Stimulated activated naive CD4-positive, alpha-beta T cell treated with Interleukin-2 at 50 U/mL for 16 hours (primary cell): ENCODE data around the gene HIP1.
"Not testable (repeated sequence)": the region's sequence is repeated elsewhere in the genome, so short reads cannot be mapped to it uniquely, and the experiment has no call there.

Experiments
- DNase-seq: peaks from one replicate; lab custom pipeline; 2025; lab: John Stamatoyannopoulos, UW

Gene HIP1

DNA sequence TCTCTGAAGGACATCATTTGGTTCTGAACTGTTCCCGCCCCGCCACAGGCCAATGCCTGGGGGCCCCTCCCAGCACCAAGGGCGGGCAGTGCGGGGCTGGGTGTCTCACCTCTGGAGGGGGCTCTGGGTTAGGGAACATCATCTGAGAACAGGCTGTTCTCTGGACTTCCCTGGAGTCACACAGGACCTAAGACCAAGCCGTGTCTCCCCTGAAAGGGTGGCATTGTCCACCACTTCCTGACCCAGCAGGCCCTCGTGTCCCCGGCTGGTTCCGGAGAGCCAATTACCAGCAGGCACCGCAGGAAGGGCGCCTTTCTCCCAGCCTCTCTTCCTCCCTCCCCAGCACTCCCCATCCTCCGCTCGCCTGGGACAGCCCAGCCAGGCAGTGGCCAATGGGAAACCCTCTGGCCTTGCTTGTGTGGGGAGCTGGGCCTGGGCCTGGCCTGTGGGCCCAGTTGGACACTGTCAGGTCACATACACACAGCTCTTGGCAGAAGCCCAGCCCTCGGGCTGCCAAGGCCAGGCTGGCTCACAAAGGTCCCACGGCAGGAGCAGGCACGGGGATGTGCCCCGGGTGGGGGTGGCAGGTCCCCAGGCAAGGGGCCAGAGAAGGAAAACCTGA is 127.1 kb downstream of the HIP1 start:
- DNase-seq, result no peak

DNA sequence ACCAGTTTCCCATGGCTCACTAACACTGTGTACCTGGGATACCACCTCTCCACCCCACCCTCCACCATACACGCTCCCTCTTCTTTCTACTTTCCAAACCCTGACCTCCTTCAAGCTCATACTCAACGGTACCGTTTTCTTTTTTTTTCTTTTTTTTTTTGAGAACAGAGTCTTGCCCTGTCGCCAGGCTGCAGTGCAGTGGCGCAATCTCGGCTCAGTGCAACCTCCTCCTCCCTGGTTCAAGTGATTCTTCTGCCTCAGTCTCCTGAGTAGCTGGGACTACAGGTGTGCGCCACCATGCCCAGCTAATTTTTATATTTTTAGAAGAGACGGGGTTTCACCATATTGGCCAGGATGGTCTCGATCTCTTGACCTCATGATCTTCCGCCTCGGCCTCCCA is 129.3 kb downstream of the HIP1 start:
- not testable (repeated sequence) for DNase-seq

DNA sequence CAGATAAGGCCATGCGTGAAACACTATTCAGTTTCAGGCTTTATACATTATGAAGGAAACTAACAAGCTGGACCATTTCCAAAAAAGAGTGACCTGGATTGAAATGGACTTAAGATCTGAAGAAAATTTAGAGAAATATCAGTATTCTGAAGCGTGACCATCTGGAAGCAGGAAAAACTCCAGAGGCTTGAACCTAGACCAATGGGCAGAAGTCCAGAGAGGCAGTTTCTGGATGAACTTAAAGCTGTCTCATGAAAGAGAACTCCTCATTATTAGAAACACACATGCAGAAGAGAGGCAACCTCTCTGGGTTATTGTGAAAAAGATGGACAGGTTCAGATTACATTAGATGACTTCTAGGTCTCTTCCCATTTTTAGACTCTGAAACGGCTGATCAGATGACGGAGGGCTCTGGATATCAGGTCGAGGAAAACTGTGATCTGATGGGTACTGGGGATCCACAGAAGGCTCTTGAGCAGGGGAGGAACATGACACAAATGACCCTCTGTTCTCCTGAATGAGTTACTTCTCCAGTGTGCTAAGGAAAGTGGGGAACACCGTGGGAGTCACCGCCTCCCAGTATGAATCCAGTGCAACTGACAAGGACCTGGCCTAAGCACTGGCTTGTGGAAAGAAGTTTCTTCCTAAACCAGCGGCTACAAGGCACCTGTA is 130.2 kb downstream of the HIP1 start:
- DNase-seq, result no peak

DNA sequence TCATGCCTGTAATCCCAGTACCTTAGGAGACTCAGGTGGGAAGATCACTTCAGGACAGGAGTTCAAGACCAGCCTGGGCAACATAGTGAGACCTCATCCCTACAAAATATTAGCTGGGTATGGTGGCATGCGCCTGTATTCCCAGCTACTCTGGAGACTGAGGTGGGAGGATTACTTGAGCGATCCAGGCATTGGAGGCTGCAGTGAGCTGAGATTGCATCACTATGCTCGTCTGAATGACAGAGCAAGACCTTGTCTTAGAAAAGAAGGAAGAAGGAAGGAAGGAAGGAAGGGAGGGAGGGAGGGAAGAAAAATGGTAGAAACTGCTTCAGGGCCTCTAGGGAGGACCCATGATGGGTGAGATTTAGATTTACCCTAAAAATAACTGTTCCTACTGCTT is 134.3 kb downstream of the HIP1 start:
- no peak for DNase-seq

GRCh38 chr7:75602831-75603230 is 135.9 kb downstream of the HIP1 start:
- DNase-seq, result not testable (repeated sequence)

DNA sequence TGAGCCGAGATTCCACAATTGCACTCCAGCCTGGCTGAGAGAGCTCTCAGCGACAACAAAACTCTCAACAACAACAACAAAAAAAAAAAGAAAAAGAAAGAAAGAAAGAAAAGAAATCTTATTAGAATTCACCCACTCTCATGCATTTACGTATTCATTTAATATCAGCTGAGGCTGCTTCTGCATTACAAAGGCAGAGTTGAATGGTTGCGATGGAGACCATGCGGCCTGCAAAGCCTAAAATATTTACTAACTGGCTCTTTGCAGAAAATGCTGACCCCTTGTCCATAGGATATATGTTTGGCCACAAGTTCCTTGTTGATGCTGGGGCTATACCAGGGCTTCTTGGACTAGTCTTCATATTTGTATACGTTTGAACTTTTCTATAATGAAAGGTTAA is 137.2 kb downstream of the HIP1 start:
- DNase-seq, result no peak

DNA sequence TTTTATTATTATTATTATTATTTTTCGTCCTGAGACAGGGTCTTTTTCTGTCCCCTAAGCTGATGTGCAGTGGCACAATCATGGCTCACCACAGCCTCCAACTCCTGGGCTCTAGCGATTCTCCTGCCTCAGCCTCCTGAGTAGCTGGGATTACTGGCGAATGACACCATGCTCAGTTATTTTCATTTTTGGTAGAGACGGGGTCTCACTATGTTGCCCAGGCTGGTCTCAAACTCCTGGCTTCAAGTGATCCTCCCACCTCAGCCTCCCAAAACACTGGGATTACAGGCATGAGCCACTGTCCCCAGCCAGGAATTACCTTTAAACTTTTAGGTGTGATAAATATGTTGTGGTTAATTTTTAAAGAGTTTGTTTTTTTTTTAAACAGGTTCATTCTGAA is 138.0 kb downstream of the HIP1 start:
- not testable (repeated sequence) for DNase-seq

DNA sequence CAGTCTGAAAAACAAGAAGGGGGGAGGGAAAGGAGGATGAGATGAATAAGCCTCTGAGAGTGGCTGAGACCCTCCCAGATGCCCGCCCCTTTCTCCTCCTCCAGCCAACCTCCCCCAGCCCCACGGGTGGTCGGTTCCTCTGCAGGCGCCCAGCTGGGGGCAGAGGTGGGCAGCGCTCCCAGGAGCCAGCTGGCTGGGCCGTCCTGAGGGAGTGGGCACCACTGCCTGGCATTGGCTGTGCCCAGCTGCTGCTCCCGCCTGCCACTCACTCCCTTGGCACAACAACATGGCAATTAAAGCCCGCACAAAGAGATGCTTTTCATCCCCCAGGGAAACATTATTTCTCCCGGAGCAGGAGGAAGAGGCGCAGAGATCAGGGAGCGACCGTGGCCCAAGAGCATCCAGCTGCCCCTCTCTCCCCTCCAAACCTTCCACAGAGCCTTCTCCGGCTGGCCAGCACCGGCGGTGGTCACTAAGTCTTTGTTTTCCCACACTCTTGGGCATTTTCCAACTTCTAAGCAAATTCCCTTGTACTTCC is 139.4 kb downstream of the HIP1 start:
- no peak for DNase-seq

DNA sequence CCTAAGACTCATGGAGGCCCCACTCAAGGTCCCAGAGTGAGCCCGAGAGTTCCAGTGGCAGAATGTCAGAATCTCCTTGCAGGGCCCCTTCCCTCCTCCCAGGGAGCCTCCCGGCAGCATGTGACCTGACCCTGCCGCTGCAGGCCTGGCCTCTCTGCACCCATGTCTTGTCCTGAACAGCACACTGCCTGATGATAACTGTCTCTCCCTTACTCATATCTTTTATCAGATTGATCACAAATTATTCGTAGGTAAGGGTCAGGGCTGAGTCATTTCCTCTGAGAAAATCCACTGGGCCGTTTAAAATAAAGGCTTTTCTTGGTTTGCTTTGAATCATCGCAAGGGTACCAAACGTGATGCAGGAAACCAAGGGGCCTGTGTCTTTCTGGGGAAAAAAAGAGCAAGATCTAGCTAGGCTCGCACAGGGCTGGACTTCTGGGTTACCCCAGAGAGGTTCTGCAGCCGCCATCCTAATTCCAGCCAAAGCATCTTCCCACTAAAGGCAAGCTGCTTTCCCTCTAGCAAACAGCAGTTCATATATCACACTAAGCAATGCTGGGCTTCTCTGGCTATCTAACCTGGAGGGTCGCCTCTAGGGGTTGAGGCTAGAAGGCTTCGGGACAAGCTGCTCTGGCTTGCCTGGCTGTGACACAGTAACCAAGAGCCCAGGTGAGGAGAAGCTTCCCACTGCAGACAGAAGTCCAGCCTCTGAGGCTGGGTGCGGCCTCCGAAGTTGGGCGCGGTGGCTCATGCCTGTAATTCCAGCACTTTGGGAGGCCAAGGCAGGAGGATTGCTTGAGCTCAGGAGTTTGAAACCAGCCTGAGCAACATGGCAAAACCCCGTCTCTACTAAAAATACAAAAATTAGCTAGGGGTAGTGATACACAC is 141.8 kb downstream of the HIP1 start:
- DNase-seq, result no peak

GRCh38 chr7:75595766-75596165 is 143.0 kb downstream of the HIP1 start:
- no peak for DNase-seq

GRCh38 chr7:75593500-75594184 is 145.1 kb downstream of the HIP1 start:
- not testable (repeated sequence) for DNase-seq

DNA sequence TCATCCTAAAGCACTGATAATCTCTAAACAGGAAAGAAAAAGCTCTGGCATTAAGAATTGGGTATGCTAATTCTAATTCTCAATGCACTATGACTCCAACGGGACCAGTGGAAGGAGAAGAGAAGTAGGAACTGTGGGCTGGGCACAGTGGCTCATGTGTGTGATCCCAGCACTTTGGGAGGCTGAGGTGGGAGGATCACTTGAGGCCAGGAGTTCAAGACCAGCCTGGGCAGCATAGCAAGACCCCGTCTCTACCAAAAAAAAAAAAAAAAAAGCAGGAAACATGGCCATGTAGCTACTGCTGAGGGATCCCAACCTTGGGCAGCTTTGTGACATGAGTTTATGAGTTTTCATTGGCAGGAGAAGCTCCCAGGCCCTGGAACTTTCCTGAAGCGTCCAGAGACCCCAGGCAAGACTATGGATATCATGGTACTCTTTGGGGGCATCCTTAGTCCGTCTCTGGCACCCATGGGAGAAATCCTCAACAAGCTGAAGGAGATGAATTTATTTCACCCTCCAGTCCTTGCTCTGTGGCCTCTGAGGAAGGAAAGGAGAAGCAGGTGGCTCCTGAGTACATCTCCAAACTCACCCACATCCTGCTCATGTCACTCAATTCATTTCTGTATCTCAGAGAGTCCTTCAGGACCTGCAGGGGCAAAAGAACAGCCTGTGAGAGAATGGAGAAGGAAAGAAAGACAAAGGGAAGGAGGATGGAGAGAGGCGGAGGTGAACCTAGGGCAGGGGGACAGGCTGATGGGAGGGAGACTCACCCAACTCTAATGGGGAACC is 147.1 kb downstream of the HIP1 start:
- no peak for DNase-seq

DNA sequence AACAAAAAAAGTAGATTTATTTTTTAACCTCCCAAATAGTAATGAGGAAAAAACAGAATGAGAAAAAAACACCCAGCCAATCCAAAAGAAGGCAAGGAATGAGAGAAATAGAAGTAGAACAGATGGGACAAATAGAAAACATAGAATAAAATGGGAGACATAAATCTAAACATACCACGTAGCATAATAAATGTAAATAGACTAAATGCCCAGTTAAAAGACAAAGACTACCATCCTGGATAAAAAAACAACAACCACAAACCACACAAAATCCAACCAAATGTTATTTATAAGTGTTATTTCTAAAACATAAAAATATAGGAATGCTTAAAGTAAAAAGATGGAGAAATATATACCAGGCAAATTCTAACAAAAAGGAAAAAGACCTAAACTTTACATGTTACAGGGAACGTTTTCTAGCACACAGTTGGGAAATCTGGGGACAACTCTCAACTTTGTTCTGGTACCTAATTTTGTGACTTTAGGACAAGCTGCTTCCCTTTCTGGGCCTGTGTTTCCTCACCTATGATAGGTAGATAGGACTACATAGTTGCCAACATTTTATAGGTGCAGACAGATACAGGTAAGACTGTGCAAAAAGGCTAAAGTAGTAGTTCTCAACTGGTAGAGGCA is 148.3 kb downstream of the HIP1 start:
- no peak for DNase-seq

DNA sequence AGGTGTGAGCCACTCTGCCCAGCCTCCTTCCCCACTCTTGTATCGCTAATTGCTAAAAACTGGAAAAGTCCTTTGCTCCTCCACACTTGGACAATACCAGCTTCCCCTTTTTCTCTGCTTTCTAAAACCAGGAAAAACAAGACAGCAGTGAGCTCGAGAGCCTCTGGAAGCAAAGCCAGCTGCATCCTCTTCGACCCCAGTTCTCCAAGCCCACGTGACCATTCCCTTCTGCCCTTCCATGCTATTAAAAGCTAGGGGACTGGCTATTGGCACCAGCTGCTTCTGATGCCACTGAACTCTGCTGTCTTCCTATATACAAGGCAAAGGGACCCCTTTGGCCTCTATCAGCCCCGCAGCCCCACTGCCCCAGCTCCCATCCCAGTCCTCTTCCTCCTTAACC is 154.4 kb downstream of the HIP1 start:
- no peak for DNase-seq

DNA sequence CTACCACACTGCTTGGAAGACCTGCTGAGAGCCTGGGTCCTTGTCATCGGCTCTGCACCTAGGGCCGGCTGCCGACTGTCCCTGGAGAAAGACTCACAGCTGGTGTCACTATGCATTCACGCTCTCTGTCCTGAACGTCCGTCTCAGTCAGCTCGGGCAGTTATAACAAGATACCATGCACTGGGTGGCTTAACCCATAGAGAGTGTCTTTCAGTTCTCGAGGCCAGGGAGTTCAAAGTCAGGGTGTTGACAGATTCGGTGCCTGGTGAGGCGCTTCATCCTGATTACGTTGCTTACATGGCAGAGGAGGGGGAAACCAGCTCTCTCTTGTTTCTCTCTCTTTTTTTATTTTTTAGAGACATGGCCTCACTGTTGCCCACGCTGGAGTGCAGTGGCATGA is 155.5 kb downstream of the HIP1 start:
- DNase-seq, result no peak

DNA sequence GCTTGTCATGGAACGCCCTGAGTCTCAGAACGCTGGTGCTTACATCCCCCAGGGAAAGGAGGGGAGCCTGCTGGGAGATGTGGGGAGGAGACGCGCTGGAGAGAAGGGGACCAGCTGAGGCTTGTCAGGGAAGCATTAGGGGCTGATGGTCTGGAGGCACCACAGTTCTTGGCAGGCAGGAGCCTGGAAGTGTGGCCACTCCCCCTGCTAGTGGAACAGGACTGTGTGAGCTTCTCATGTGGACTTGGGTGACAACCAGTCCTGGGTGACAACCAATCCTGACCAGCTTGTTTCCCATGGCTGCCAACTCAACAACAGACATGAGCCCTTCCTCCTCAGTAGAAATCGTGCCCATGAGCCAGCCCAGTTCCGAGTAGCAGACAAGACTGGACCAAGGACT is 158.8 kb downstream of the HIP1 start:
- DNase-seq, result no peak

DNA sequence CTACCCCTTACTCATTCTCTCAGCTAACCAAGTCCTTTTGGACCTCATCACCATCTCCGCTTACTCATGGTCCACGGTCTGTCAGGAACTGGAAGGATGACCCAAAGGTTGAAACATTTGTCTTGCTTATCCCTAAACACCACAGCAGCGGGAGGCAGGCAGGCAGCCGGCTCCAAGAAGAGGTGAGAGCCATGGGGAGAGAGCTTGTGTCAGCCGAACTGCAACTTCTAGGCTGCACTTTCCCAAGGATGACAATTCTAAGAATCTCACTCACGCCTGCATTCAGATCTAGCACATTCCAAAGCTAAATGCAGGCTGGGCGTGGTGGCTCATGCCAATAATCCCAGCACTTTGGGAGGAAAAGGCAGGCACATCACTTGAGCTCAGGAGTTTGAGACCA is 160.7 kb downstream of the HIP1 start:
- DNase-seq, result no peak

DNA sequence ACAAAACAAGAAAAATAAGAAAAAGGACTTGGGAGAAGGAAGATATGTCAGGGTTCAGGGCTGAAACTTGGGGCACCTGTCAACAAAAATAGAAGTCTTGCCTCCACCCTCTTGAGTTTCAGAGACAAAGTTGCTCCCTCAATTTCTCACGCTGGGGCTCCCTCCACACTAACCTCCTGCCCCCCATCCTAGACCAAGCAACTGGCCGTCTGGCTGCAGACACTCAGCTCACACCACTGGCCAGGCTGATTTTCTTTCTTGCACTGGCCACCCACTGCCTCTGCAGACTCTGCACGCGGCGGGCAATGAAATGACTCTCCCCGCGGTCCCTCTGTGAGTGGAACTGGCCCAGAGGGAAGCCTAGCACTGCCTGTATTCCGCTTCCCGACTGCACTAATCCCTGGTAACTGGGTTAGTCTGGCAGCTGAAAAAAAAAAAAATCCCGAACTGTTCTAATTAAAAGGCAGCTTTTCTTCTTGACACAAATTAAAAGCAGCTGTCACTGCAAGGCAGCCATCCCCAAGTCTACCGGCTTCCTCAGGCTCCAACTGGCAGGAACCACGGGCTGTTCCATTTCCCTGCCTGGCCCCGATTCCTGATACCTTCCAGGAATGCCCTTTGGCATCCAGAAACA is 163.1 kb downstream of the HIP1 start:
- DNase-seq, result no peak

DNA sequence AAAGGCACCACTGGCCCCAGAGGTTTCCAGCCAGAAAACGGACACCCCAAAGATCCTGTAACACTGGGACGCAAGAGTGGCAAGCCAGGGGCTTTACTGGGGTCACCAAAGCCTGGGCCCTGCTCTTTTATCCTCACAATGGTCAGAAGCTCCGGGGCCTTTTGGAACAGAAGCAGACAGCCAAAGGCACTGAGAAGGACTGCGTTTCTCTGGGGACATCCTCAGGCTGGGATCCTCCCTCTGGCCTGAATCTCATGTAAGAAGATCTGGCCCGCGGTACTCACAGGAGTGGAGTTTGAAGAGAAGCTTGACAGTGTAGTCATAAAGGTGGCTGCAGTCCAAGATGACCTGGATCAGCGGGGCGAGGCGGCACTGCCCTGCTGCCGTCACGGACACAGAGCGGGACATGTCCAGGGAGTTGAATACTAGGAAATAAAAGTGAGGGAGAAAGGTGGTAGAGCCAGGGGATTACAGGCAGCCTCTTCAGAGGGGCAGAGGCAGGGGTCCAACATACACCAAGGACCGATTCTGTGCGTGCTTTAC is 165.2 kb downstream of the HIP1 start:
- DNase-seq, result no peak

DNA sequence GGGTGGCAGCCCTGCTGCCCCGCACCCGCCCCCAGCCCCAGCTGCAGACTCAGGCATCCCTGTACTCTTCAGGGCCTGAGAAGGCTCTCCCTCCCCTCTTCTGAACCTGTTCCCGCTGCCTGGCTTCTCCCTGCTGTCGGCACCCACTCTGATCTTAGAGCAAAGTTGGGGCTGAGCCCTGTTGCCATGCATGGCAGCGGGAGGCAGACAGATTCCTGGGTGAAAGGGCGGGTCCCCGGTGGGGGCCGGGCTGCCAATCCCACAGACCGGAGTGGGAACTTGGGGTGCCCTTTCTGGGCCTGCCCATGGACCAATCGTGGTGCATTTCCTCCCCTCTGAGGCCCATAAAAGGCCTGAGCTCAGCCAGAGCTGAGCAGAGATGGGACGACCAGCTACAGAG is 165.9 kb downstream of the HIP1 start:
- no peak for DNase-seq
